Stomach (tissue), 9 donors: ENCODE data around the gene A2M. TPM values are rescaled to one million over a fixed set of nuclear protein-coding genes. Genes with fewer than 3 reads are reported as not detected.

Experiments
- DNase-seq, 2 donors: peaks; one replicate each; pipeline versions ENCODE4 v3.0.0 to v3.0.0-alpha.2; 2013 to 2019
- H3K27ac ChIP-seq, 5 donors: fragments of 200-600 bp in 4 of 5; sonication (generic) in 4 of 5; one replicate each; pipeline ENCODE4 v1.5.1; 2013 to 2019; ENCODE audit warnings: mild to moderate bottlenecking in 1 of 5, moderate library complexity in 1 of 5
- H3K27me3 ChIP-seq, 3 donors: fragments of 200-600 bp; sonication (generic); one replicate each; pipeline ENCODE4 v1.5.1; 2017 to 2019; ENCODE audit warnings: mixed run types in 1 of 3
- H3K36me3 ChIP-seq, 4 donors: fragments of 200-600 bp; sonication (generic); 1 replicate in 3 of 4; 2 replicates in 1 of 4; pipeline ENCODE4 v1.5.1; 2016 to 2019
- H3K4me1 ChIP-seq, 4 donors: fragments of 200-600 bp; sonication (generic); one replicate each; pipeline ENCODE4 v1.5.1; 2016 to 2019
- H3K4me3 ChIP-seq, 4 donors: fragments of 200-600 bp; sonication (generic) in 3 of 4; one replicate each; pipeline ENCODE4 v1.5.1; 2016 to 2019; ENCODE audit warnings: mild to moderate bottlenecking in 1 of 4
- H3K9me3 ChIP-seq, 4 donors: fragments of 200-600 bp; sonication (generic); one replicate each; pipeline ENCODE4 v1.5.1; 2016 to 2019
- EP300 ChIP-seq: sonication (generic); formaldehyde crosslinking; IDR thresholded peaks from one replicate; pipeline ENCODE4 v1.6.1; 2017; ENCODE audit warnings: antibody characterized with exemption
- POLR2A ChIP-seq, 4 donors: fragments of 450-650 bp; IDR thresholded peaks; one replicate each; pipeline ENCODE4 v1.6.1; 2016; ENCODE audit warnings: antibody characterized with exemption in 4 of 4, control low read depth in 2 of 4, mild to moderate bottlenecking in 1 of 4, moderate library complexity in 1 of 4
- POLR2AphosphoS5 ChIP-seq, 3 donors: sonication (generic); formaldehyde crosslinking; IDR thresholded peaks; one replicate each; pipeline ENCODE4 v1.6.1; 2016; ENCODE audit warnings: antibody characterized with exemption in 3 of 3
- WGBS, 5 donors: extraction: QIAGEN DNeasy Blood & Tissue Kit in 3 of 5; methylation state at CpG; one replicate each; pipeline versions ENCODE4 v1.1.5 to v1.1.7; 2013 to 2018; 5-methylcytosine and 5-hydroxymethylcytosine counted together
- intact Hi-C: fragments of 100-400 bp; cut with DNase I; formaldehyde crosslinking; loops from one replicate; pipeline ENCODE4 v1.15.1; 2023; ENCODE audit warnings: low total_unique reads
- polyA plus RNA-seq, 3 donors: library from polyadenylated mRNA; stranded (reverse); fragments of 200-250 nt; gene quantifications; one replicate each; pipeline ENCODE4 v1.2.3, GENCODE V29; 2013
- total RNA-seq, 5 donors: library from RNA; depleted of rRNA; stranded (reverse); fragments of >200 nt; gene quantifications; one replicate each; pipeline versions ENCODE4 v1.1.0 to v1.2.3, GENCODE V29; 2014 to 2016
- TF ChIP-seq, protein P1 (sequence below), 7 experiments: fragments of 450-650 bp in 4 of 7; fragments of 200-600 bp in 3 of 7; sonication (generic) in 3 of 7; IDR thresholded peaks; one replicate each; pipeline ENCODE4 v1.5.1; 2016 to 2019; ENCODE audit warnings: antibody characterized with exemption in 7 of 7, control low read depth in 2 of 7, mild to moderate bottlenecking in 1 of 7
- donor health status: healthy with polysubstance abuse.
- donor health status: Bipolar disorder and iron deficiency.
- donor health status: healthy.

Gene A2M
- total and polyA plus RNA-seq, 8 donors = 47.4 to 445 (median 133) TPM

DNA sequence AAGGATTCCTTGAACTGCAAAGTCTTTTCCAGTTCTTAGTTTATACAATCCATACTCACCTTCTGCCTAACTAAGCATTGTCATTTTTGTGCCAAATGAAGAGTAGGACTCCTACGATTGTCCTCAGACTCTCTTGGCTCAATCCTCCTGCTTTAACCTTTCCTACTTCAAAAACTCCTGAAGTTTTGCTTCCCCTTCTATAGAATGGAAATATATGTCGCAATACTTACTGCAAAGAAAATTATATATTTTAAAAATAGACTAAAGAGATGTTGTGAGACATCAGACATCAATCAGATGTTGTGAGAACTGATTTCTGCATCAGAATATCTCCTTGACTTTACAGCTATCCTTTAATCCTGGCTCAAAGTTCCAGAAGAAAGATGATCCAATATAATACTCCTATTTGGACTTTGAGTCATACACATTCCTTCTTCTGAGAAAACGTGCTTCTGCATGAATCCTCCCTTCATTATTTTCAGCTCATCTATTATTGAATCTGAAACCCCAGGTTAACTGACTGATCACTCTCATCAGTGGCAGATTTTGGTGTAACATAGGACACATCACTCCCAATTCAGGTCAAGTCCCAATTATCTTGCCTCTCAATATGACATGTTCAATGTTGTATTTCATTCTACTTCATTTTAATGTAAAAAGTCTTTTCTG, 48.8 kb downstream of the A2M start:
- Histone ChIP-seq H3K4me1 (peaks cover 13 to 23% (median 20%) of the 10 kb centered on the region in 4 donors), H3K9me3 (no peaks in the 10 kb centered on the region), H3K4me3 (no peak overlapping the region), H3K27me3 (peaks cover 0 to 6% (median 0%) of the 10 kb centered on the region in 3 donors), H3K36me3 (peaks cover 0 to 50% (median 45%) of the 10 kb centered on the region in 4 donors), H3K27ac (no peak overlapping the region)
- intact Hi-C loops = no loop called here
- no peak for DNase-seq
- TF ChIP-seq POLR2A (IDR thresholded peaks at IDR 0.05) = no peak
- no peak for TF ChIP-seq EP300
- TF ChIP-seq, protein P1, sequence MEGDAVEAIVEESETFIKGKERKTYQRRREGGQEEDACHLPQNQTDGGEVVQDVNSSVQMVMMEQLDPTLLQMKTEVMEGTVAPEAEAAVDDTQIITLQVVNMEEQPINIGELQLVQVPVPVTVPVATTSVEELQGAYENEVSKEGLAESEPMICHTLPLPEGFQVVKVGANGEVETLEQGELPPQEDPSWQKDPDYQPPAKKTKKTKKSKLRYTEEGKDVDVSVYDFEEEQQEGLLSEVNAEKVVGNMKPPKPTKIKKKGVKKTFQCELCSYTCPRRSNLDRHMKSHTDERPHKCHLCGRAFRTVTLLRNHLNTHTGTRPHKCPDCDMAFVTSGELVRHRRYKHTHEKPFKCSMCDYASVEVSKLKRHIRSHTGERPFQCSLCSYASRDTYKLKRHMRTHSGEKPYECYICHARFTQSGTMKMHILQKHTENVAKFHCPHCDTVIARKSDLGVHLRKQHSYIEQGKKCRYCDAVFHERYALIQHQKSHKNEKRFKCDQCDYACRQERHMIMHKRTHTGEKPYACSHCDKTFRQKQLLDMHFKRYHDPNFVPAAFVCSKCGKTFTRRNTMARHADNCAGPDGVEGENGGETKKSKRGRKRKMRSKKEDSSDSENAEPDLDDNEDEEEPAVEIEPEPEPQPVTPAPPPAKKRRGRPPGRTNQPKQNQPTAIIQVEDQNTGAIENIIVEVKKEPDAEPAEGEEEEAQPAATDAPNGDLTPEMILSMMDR (IDR thresholded peaks at IDR 0.05) = no peak
- no peak for TF ChIP-seq POLR2AphosphoS5 (IDR thresholded peaks at IDR 0.05)
- WGBS, 5 donors = 73 to 87% (median 77%) methylated on average over 3 of the region's 3 CpGs

GRCh38 chr12:9066183-9066623, 49.5 kb downstream of the A2M start:
- TF ChIP-seq POLR2A (IDR thresholded peaks at IDR 0.05) (no peak), POLR2AphosphoS5 (IDR thresholded peaks at IDR 0.05) (no peak), EP300 (no peak)
- TF ChIP-seq, protein P1 (IDR thresholded peaks at IDR 0.05) = no peak
- Histone ChIP-seq H3K9me3 (no peaks in the 10 kb centered on the region), H3K27me3 (peaks cover 0 to 6% (median 0%) of the 10 kb centered on the region in 3 donors), H3K4me3 (no peak overlapping the region), H3K36me3 (peaks cover 0 to 43% (median 39%) of the 10 kb centered on the region in 4 donors), H3K27ac (peak overlapping the region in 1 of 5 donors; percentile 99), H3K4me1 (peaks cover 13 to 23% (median 20%) of the 10 kb centered on the region in 4 donors)
- no peak for DNase-seq
- intact Hi-C loops = no loop called here
- WGBS, 5 donors = 81 to 97% (median 96%) methylated on average over 5 to 9 of the region's 9 CpGs

DNA sequence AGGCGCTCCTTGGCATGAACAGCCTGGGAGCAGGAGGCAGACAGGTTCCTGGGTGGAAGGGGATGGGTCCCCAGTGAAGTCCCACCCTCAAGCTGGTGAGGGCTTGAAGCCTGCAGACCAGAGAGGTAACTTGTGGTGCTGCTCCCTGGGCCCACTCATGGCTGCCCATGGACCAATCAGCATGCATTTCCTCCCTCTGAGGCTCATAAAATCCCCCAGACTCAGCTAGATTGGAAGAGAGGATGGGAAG, 50.2 kb downstream of the A2M start:
- Histone ChIP-seq H3K27me3 (peaks cover 0 to 6% (median 0%) of the 10 kb centered on the region in 3 donors), H3K27ac (peak overlapping the region; percentile 95 to 99 (median 98)), H3K4me1 (peaks cover 13 to 23% (median 20%) of the 10 kb centered on the region in 4 donors), H3K36me3 (peaks cover 0 to 36% (median 34%) of the 10 kb centered on the region in 4 donors), H3K9me3 (no peaks in the 10 kb centered on the region), H3K4me3 (peak overlapping the region; percentile 73 to 83 (median 80))
- WGBS, 5 donors = 80 to 100% (median 91%) methylated on average over 1 of the region's 1 CpG
- TF ChIP-seq EP300 (no peak), POLR2A (IDR thresholded peaks at IDR 0.05) (no peak), POLR2AphosphoS5 (IDR thresholded peaks at IDR 0.05) (no peak)
- TF ChIP-seq, protein P1 (IDR thresholded peaks at IDR 0.05) = no peak
- no peak for DNase-seq
- intact Hi-C loops = no loop called here

DNA sequence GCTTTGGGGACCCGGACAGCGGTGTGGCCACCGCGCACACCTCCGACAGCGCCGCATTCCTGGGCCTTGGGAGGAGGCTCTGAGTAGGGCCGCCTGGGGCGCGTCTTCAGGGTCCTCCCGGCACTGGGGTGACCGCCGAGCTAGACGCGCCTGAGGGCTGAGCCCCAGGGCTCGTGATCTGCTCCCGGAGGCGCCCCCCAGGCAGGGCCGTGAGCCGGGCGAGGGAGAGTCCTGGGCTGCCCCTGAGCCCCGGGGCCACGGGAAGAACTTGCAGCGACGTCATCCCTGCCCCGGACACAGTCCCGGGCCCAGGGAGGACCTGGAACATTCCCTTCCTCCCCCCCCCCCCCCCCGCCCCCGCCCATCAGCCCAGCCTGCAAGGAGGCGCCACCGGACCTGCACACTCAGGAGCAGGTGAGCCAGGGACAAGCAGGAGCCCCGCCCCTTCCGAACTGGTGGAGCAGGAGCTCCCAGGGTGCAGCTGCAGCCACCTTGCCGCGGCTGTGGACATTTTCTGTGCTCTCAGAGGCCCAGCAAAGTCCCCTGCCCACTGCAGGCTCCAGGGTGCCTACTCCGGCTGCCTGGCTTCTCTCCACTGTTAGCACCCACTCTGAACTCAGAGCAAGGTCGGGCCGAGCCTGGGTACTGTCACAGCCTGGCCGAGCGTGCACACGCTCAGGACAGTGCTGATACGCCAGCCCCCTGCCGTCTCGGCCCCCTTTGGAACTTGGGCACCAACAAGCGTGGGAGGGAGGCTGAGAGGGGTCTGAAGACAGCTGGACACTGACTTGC, 50.7 kb downstream of the A2M start:
- Histone ChIP-seq H3K4me3 (peak overlapping the region; percentile 73 to 83 (median 80)), H3K4me1 (peaks cover 13 to 23% (median 20%) of the 10 kb centered on the region in 4 donors), H3K9me3 (no peaks in the 10 kb centered on the region), H3K36me3 (peaks cover 0 to 31% (median 29%) of the 10 kb centered on the region in 4 donors), H3K27me3 (peaks cover 0 to 6% (median 0%) of the 10 kb centered on the region in 3 donors), H3K27ac (peak overlapping the region; percentile 95 to 99 (median 98))
- peak in 2 of 4 donors; percentile 14 to 71 for TF ChIP-seq POLR2A (IDR thresholded peaks at IDR 0.05)
- TF ChIP-seq EP300 = no peak
- peak; percentile 66 to 94 (median 90) for TF ChIP-seq POLR2AphosphoS5 (IDR thresholded peaks at IDR 0.05)
- TF ChIP-seq, protein P1 (IDR thresholded peaks at IDR 0.05) = no peak
- intact Hi-C loops = no loop called here
- 21 to 52% (median 28%) methylated on average over 10 to 44 of the region's 45 CpGs for WGBS, 5 donors
- peak; percentile 90 to 93 for DNase-seq
